HG03103 (cell line): ENCODE data around the gene ST6GALNAC3.
"Not testable (repeated sequence)": the region's sequence is repeated elsewhere in the genome, so short reads cannot be mapped to it uniquely, and the experiment has no call there.

Experiments
- ATAC-seq: cut with Tn5 transposase; IDR thresholded peaks from one replicate; pipeline ENCODE4 v1.9.1; 2021; ENCODE audit warnings: low read depth; ENCODE audit not compliant: unreplicated experiment

The ST6GALNAC3 gene

GRCh38 chr1:76607717-76608116 is 533.2 kb downstream of the ST6GALNAC3 start:
- ATAC-seq = no peak

GRCh38 chr1:76611770-76612445 is 537.4 kb downstream of the ST6GALNAC3 start:
- no peak for ATAC-seq

GRCh38 chr1:76613886-76614285 is 539.3 kb downstream of the ST6GALNAC3 start:
- ATAC-seq = no peak

- ATAC-seq = no peak
These were observed 540.9 kb downstream of the ST6GALNAC3 start for GRCh38 chr1:76615253-76616035.

- ATAC-seq = no peak
These were observed 545.8 kb downstream of the ST6GALNAC3 start for GRCh38 chr1:76620371-76620770.

- no peak for ATAC-seq
These were observed 548.4 kb downstream of the ST6GALNAC3 start for GRCh38 chr1:76622774-76623528.

GRCh38 chr1:76625886-76626678 is 551.5 kb downstream of the ST6GALNAC3 start:
- no peak for ATAC-seq

- ATAC-seq = no peak
These were observed 553.0 kb downstream of the ST6GALNAC3 start for GRCh38 chr1:76627498-76627897.

- no peak for ATAC-seq
These were observed 553.4 kb downstream of the ST6GALNAC3 start for GRCh38 chr1:76627901-76628300.

GRCh38 chr1:76632136-76632535 is 557.6 kb downstream of the ST6GALNAC3 start:
- no peak for ATAC-seq

- ATAC-seq = no peak
These were observed 561.2 kb downstream of the ST6GALNAC3 start for GRCh38 chr1:76635784-76636183.

- ATAC-seq = no peak
These were observed 564.6 kb downstream of the ST6GALNAC3 start for GRCh38 chr1:76639181-76639580.

GRCh38 chr1:76640092-76640491 is 565.5 kb downstream of the ST6GALNAC3 start:
- ATAC-seq = no peak

GRCh38 chr1:76640723-76641122 is 566.2 kb downstream of the ST6GALNAC3 start:
- no peak for ATAC-seq

GRCh38 chr1:76644139-76644538 is 569.6 kb downstream of the ST6GALNAC3 start:
- ATAC-seq = no peak

- not testable (repeated sequence) for ATAC-seq
These were observed 578.3 kb downstream of the ST6GALNAC3 start for GRCh38 chr1:76652860-76653259.

- ATAC-seq = no peak
These were observed 583.1 kb downstream of the ST6GALNAC3 start for GRCh38 chr1:76657623-76658022.

- no peak for ATAC-seq
These were observed 584.8 kb downstream of the ST6GALNAC3 start for GRCh38 chr1:76659171-76659940.

GRCh38 chr1:76661531-76661930 is 587.0 kb downstream of the ST6GALNAC3 start:
- ATAC-seq = no peak

- no peak for ATAC-seq
These were observed 592.0 kb downstream of the ST6GALNAC3 start for GRCh38 chr1:76666499-76666898.
